AG04449 (cell line): ENCODE measurements around the gene MDK.

Experiments used
- CTCF ChIA-PET: fragments of 350-600 bp; formaldehyde crosslinking; extraction: SDS; loops from one replicate; lab custom pipeline; 2021; ENCODE audit warnings: antibody characterized with exemption; lab: Yijun Ruan, JAX
- POLR2A ChIA-PET: fragments of 400-600, 350-600 bp; formaldehyde crosslinking; extraction: SDS; loops from one replicate; lab custom pipeline; 2020; ENCODE audit warnings: antibody characterized with exemption, inconsistent platforms; lab: Yijun Ruan, JAX
- DNase-seq: peaks from one replicate; pipeline ENCODE4 v3.0.0-alpha.2; 2010; ENCODE audit warnings: low read depth, low spot score
- H3K4me3 ChIP-seq: 2 replicates; pipeline ENCODE4 v1.5.1; 2011; ENCODE audit warnings: low read depth, mild to moderate bottlenecking, control low read depth, low read length
- TF ChIP-seq, protein P1 (sequence below): IDR thresholded peaks from one replicate; pipeline ENCODE4 v1.5.1; 2011; ENCODE audit warnings: mild to moderate bottlenecking, moderate library complexity, low read length, control low read depth, inconsistent platforms; ENCODE audit not compliant: insufficient read depth; ENCODE audit errors: missing control alignments

MDK gene

GRCh38 chr11:46359953-46360352 is 21.5 kb upstream of the MDK start:
- TF ChIP-seq, protein P1, sequence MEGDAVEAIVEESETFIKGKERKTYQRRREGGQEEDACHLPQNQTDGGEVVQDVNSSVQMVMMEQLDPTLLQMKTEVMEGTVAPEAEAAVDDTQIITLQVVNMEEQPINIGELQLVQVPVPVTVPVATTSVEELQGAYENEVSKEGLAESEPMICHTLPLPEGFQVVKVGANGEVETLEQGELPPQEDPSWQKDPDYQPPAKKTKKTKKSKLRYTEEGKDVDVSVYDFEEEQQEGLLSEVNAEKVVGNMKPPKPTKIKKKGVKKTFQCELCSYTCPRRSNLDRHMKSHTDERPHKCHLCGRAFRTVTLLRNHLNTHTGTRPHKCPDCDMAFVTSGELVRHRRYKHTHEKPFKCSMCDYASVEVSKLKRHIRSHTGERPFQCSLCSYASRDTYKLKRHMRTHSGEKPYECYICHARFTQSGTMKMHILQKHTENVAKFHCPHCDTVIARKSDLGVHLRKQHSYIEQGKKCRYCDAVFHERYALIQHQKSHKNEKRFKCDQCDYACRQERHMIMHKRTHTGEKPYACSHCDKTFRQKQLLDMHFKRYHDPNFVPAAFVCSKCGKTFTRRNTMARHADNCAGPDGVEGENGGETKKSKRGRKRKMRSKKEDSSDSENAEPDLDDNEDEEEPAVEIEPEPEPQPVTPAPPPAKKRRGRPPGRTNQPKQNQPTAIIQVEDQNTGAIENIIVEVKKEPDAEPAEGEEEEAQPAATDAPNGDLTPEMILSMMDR = no peak
- CTCF ChIA-PET = interaction anchor here (1.0 to 27.5 kb wide), 6 partner anchors 4 to 173 kb away, joined by 3 to 498 read pairs (median 10); partner anchors contain the start of gene DGKZ
- no peak for DNase-seq

DNA sequence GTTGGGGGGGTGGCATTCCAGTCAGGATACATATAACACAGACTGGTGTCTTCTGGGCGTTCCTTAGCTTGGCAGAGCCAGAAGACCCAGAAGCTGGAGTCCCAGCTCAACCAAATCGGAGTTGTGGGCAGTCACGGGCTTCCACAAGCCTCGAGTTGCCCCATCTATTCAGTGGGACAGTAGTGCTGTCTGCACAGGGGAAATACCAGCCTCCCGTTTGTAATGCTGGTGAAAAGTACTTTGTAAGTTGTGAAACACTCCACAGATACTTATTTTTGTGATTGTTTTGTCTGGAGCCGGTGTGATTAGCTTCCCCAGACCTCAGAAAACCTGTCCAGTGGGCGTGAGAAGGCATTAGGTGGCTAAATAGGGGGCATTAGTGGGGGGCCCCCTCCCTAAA is 20.6 kb upstream of the MDK start:
- DNase-seq = no peak
- peak overlapping the region; percentile 37 for H3K4me3 ChIP-seq
- POLR2A ChIA-PET = interaction anchor here (1.3 to 1.7 kb wide), 2 partner anchors 9 to 17 kb away, joined by 3 to 8 read pairs; no protein-coding TSS in a partner anchor
- TF ChIP-seq, protein P1 = no peak
- CTCF ChIA-PET = interaction anchor here (1.0 to 27.5 kb wide), 11 partner anchors 3 to 261 kb away, joined by 3 to 498 read pairs (median 6); partner anchors contain the start of gene DGKZ

More at GRCh38 chr11:46359953-46360352, 21.5 kb upstream of the MDK start:
- H3K4me3 ChIP-seq = no peak overlapping the region
- POLR2A ChIA-PET = no interaction called here

- POLR2A ChIA-PET = interaction anchor here (1.3 to 1.7 kb wide), 2 partner anchors 10 to 18 kb away, joined by 3 to 8 read pairs; no protein-coding TSS in a partner anchor
- TF ChIP-seq, protein P1 = no peak
- no peak for DNase-seq
- peak overlapping the region; percentile 37 for H3K4me3 ChIP-seq
- CTCF ChIA-PET = interaction anchor here (1.0 to 27.5 kb wide), 11 partner anchors 2 to 262 kb away, joined by 3 to 498 read pairs (median 6); partner anchors contain the start of gene DGKZ
These were observed 19.9 kb upstream of the MDK start for GRCh38 chr11:46361283-46362155.

DNA sequence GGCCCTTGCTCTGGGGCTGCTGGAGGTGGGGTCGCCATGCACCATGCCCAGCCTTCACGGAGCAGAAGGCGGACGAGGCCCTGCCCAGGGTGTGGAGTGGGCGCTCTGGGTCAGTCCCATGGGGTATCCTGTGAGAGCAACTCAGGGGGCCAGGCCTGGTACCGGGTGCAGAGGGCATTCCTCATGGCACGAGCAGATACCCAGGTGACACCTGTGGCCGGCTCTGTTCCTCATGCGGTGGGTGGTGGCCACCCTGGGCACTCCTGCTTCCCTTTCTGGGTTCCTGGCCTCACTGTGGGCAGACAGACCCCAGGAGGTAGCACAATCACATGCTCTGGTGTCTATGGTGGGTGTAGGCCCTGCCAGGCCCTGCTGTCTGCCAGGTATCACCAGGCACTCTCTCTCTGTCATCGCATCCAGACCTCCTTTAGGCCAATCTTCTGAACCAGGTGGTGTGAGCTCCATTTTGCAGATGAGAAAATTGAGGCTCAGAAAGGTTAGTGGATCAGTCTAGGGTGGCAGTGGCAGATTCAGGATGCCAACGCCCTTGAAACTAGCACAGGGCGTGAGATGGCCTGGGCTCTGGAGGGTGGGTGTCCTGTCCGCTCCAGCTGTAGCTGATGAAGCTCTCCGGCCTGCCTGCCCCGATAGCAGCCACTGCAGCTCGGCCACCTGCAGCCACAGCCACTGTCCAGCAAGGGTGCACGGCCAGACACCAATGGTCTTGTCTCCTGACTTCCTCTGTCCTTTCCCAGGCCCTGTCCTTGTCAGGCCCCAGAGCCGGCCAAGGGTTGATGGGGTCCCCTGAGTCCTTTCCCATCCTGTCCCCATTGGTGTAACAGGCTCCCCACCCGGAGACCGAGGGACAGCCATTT is 19.1 kb upstream of the MDK start:
- H3K4me3 ChIP-seq = peak overlapping the region; percentile 37; the same call in 1 of the 2 replicates
- no peak for DNase-seq
- ChIA-PET CTCF (interaction anchor here (1.0 to 27.5 kb wide), 6 partner anchors 1 to 167 kb away, joined by 3 to 498 read pairs (median 10); partner anchors contain the start of gene DGKZ), POLR2A (no interaction called here)
- TF ChIP-seq, protein P1 = no peak

GRCh38 chr11:46363031-46363407 is 18.4 kb upstream of the MDK start:
- CTCF ChIA-PET = interaction anchor here (1.0 to 27.5 kb wide), 7 partner anchors 13 to 166 kb away, joined by 3 to 498 read pairs (median 6); partner anchors contain the start of gene DGKZ
- H3K4me3 ChIP-seq = no peak overlapping the region
- POLR2A ChIA-PET = no interaction called here

More at GRCh38 chr11:46363031-46363407, 18.4 kb upstream of the MDK start:
- DNase-seq = no peak
- TF ChIP-seq, protein P1 = no peak
